ENCODE data around the gene RALGAPB. TPM values are rescaled to one million over a fixed set of nuclear protein-coding genes. Genes with fewer than 3 reads are reported as not detected.
"Not testable (repeated sequence)": the region's sequence is repeated elsewhere in the genome, so short reads cannot be mapped to it uniquely, and the experiment has no call there.

RALGAPB gene
- total RNA-seq, 2 donors from 2014 or later, result 45.6 to 50.6 TPM

GRCh38 chr20:38452880-38453624, 19.6 kb upstream of the RALGAPB start:
- no peak overlapping the region for H3K4me3 ChIP-seq
- H3K4me1 ChIP-seq (replicated peaks), result no peaks in the 10 kb centered on the region
- H3K9me3 ChIP-seq, result no peaks in the 10 kb centered on the region
- no peak for DNase-seq (ENCODE audit: low spot score)
- no peaks in the 10 kb centered on the region for H3K27me3 ChIP-seq (replicated peaks; ENCODE audit: insufficient read depth)
- intact Hi-C loops (cut with DNase I), result no loop called here
- TF ChIP-seq POLR2AphosphoS5 (IDR thresholded peaks at IDR 0.05), result no peak
- no peak for TF ChIP-seq POLR2A (IDR thresholded peaks at IDR 0.05)
- no peak for TF ChIP-seq CTCF (IDR thresholded peaks at IDR 0.05)
- H3K36me3 ChIP-seq, result no peaks in the 10 kb centered on the region
- WGBS, result 90% methylated on average over 19 of the region's 19 CpGs
- no peak overlapping the region for H3K27ac ChIP-seq

GRCh38 chr20:38453941-38454340, 18.7 kb upstream of the RALGAPB start:
- DNase-seq (ENCODE audit: low spot score), result no peak
- WGBS, result 98% methylated on average over 2 of the region's 2 CpGs
- intact Hi-C loops (cut with DNase I), result no loop called here

GRCh38 chr20:38454556-38455473, 17.8 kb upstream of the RALGAPB start:
- no peak for DNase-seq (ENCODE audit: low spot score)

More at GRCh38 chr20:38453941-38454340, 18.7 kb upstream of the RALGAPB start:
- TF ChIP-seq POLR2AphosphoS5 (IDR thresholded peaks at IDR 0.05), result no peak
- no peak for TF ChIP-seq POLR2A (IDR thresholded peaks at IDR 0.05)
- no peak for TF ChIP-seq CTCF (IDR thresholded peaks at IDR 0.05)
- Histone ChIP-seq H3K9me3 (no peaks in the 10 kb centered on the region), H3K4me3 (no peak overlapping the region), H3K4me1 (replicated peaks) (no peaks in the 10 kb centered on the region), H3K36me3 (no peaks in the 10 kb centered on the region), H3K27ac (no peak overlapping the region), H3K27me3 (replicated peaks; ENCODE audit: insufficient read depth) (no peaks in the 10 kb centered on the region)

GRCh38 chr20:38458314-38458713, 14.3 kb upstream of the RALGAPB start:
- Histone ChIP-seq H3K4me1 (replicated peaks) (no peaks in the 10 kb centered on the region), H3K9me3 (no peaks in the 10 kb centered on the region), H3K27ac (no peak overlapping the region), H3K4me3 (no peak overlapping the region), H3K27me3 (replicated peaks; ENCODE audit: insufficient read depth) (no peaks in the 10 kb centered on the region), H3K36me3 (no peaks in the 10 kb centered on the region)
- no peak for DNase-seq (ENCODE audit: low spot score)
- TF ChIP-seq POLR2AphosphoS5 (IDR thresholded peaks at IDR 0.05) (no peak), POLR2A (IDR thresholded peaks at IDR 0.05) (no peak)
- 94% methylated on average over 5 of the region's 5 CpGs for WGBS
- intact Hi-C loops (cut with DNase I), result no loop called here

More at GRCh38 chr20:38454556-38455473, 17.8 kb upstream of the RALGAPB start:
- H3K9me3 ChIP-seq, result no peaks in the 10 kb centered on the region
- no peak for TF ChIP-seq POLR2AphosphoS5 (IDR thresholded peaks at IDR 0.05)
- TF ChIP-seq POLR2A (IDR thresholded peaks at IDR 0.05), result no peak
- TF ChIP-seq CTCF (IDR thresholded peaks at IDR 0.05), result no peak
- no peak overlapping the region for H3K27ac ChIP-seq
- 93% methylated on average over 13 of the region's 13 CpGs for WGBS
- H3K27me3 ChIP-seq (replicated peaks; ENCODE audit: insufficient read depth), result no peaks in the 10 kb centered on the region
- H3K36me3 ChIP-seq, result no peaks in the 10 kb centered on the region
- no peaks in the 10 kb centered on the region for H3K4me1 ChIP-seq (replicated peaks)
- intact Hi-C loops (cut with DNase I), result no loop called here
- no peak overlapping the region for H3K4me3 ChIP-seq

- WGBS, result 38% methylated on average over 5 of the region's 5 CpGs
- no peak overlapping the region for H3K27ac ChIP-seq
- H3K36me3 ChIP-seq, result no peaks in the 10 kb centered on the region
- peak; percentile 50 for DNase-seq (ENCODE audit: low spot score)
- no peak overlapping the region for H3K4me3 ChIP-seq
- no peaks in the 10 kb centered on the region for H3K9me3 ChIP-seq
- peak; percentile 67 for TF ChIP-seq POLR2AphosphoS5 (IDR thresholded peaks at IDR 0.05)
- no peak for TF ChIP-seq CTCF (IDR thresholded peaks at IDR 0.05)
- intact Hi-C loops (cut with DNase I), result no loop called here
- H3K4me1 ChIP-seq (replicated peaks), result no peaks in the 10 kb centered on the region
- no peaks in the 10 kb centered on the region for H3K27me3 ChIP-seq (replicated peaks; ENCODE audit: insufficient read depth)
Measured at GRCh38 chr20:38460040-38460623, 12.5 kb upstream of the RALGAPB start.

GRCh38 chr20:38460631-38461030, 12.0 kb upstream of the RALGAPB start:
- H3K4me1 ChIP-seq (replicated peaks); H3K4me3 ChIP-seq; H3K36me3 ChIP-seq; H3K27me3 ChIP-seq (replicated peaks; ENCODE audit: insufficient read depth); H3K27ac ChIP-seq; DNase-seq (ENCODE audit: low spot score); intact Hi-C loops (cut with DNase I); H3K9me3 ChIP-seq: not testable (repeated sequence)
- 41% methylated on average over 1 of the region's 2 CpGs for WGBS

- DNase-seq (ENCODE audit: low spot score); H3K27ac ChIP-seq; H3K27me3 ChIP-seq (replicated peaks; ENCODE audit: insufficient read depth); H3K9me3 ChIP-seq; intact Hi-C loops (cut with DNase I); H3K4me3 ChIP-seq; H3K36me3 ChIP-seq; H3K4me1 ChIP-seq (replicated peaks): not testable (repeated sequence)
- no CpG with 5 or more reads among the region's 33 CpGs for WGBS
Measured at GRCh38 chr20:38461167-38461566, 11.5 kb upstream of the RALGAPB start.
